ENCODE results near the gene ZYG11A.

The ZYG11A gene

DNA sequence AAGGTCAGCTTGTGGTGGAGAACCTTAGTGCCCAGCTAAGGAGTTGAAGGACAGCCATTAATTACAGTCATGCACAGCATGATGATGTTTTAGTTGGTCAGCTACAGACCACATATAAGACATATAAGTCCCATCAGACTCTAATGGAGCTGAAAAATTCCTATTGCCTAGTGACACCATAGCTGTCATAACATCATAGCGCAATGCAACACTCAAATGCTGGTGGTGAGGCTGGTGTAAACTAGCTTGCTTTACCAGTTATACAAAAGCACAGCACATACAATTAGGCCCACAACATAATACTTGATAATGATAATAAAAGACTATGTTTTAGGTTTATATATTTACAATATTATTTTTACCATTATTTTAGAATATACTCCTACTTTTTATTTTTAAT is 75.0 kb downstream of the ZYG11A start:
- DNase-seq (ENCODE audit: low read depth): no peak
- H3K4me3 ChIP-seq (ENCODE audit: low read length): no peak overlapping the region
- TF ChIP-seq, protein P1, sequence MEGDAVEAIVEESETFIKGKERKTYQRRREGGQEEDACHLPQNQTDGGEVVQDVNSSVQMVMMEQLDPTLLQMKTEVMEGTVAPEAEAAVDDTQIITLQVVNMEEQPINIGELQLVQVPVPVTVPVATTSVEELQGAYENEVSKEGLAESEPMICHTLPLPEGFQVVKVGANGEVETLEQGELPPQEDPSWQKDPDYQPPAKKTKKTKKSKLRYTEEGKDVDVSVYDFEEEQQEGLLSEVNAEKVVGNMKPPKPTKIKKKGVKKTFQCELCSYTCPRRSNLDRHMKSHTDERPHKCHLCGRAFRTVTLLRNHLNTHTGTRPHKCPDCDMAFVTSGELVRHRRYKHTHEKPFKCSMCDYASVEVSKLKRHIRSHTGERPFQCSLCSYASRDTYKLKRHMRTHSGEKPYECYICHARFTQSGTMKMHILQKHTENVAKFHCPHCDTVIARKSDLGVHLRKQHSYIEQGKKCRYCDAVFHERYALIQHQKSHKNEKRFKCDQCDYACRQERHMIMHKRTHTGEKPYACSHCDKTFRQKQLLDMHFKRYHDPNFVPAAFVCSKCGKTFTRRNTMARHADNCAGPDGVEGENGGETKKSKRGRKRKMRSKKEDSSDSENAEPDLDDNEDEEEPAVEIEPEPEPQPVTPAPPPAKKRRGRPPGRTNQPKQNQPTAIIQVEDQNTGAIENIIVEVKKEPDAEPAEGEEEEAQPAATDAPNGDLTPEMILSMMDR (IDR thresholded peaks at IDR 0.05; ENCODE audit: insufficient read depth, low read depth, low read length, missing control alignments): no peak

DNA sequence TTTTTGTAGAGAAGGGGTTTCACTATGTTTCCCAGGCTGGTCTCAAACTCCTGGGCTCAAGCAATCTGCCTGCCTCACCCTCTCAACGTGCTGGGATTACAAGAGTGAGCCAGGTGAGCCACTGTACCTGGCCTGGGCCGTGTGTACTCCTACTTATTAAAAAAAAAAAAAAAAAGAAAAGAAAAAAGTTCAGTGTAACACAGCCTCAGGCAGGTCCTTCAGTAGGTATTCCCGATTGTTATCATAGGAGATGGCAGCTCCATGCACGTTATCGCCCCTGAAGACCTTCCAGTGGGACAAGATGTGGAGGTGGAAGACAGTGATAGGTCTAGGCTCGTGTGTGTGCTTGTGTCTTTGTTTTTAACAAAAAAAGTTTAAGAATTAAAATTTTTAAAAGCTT is 75.6 kb downstream of the ZYG11A start:
- no peak overlapping the region for H3K4me3 ChIP-seq (ENCODE audit: low read length)
- TF ChIP-seq, protein P1 (IDR thresholded peaks at IDR 0.05; ENCODE audit: insufficient read depth, low read depth, low read length, missing control alignments): no peak
- DNase-seq (ENCODE audit: low read depth): no peak

DNA sequence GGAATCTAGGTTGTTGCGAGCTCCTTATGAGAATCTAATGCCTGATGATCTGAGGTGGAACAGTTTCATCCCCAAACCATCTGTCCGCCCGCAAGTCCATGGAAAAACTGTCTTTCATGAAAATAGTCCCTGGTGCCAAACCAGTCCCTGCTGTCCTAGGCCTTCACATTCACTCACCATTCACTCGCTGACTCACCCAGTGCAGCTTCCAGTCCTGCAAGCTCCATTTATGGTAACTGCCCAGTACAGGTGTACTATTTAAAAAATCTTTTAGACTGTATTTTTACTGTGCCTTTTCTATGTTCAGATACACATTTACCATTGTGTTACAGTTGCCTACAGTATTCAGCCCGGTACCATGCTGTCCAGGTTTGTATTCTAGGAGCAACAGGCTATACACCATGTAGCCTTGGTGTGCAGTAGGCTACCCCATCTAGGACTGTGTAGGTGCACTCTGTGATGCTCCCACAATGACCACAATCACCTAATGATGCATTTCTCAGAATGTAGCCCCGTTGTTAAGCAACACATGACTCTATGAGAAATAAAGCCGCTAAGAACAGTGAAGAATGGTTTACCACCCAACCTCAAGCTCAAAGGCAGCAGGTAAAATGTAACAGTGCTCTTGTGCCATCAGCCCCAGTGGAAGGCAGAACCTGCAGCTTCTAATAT is 76.6 kb downstream of the ZYG11A start:
- H3K4me3 ChIP-seq (ENCODE audit: low read length): no peak overlapping the region
- DNase-seq (ENCODE audit: low read depth): peak; percentile 76
- TF ChIP-seq, protein P1 (IDR thresholded peaks at IDR 0.05; ENCODE audit: insufficient read depth, low read depth, low read length, missing control alignments): no peak

DNA sequence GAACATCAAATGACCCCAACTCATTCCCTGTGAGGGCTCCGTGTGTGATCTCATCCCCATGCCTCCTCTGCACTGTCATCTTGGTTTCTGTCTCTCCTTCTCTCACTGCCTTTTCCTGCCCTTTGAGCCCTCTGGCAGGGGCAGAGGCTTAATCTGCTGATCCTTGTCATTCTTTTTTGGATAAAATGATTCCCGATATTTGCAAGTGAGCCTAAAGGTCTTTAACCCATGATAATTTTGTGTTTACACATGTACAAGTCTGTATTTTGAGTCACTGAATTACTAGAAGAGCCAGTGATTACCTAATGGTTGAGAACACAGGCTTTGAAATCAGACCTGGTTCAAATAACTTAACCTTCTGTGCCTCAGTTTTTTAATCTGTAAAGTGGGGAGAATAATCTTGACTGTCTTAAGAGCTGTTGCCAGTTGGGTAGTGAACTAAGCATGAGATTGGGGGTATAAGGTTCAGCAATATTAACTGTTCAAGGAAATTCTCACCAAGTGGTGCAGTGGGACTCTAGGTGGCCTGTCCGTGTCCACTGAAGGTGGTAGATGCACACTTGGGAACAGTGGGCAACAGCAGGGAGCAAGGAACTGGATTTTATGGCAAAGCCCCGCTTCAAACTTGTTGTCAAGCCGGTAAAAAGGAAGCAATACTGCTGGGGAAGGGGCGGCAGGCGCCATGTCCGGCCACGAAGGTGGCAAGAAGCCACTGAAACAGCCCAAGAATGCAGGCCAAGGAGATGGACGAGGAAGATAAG is 77.3 kb downstream of the ZYG11A start:
- DNase-seq (ENCODE audit: low read depth): no peak
- TF ChIP-seq, protein P1 (IDR thresholded peaks at IDR 0.05; ENCODE audit: insufficient read depth, low read depth, low read length, missing control alignments): no peak
- H3K4me3 ChIP-seq (ENCODE audit: low read length): no peak overlapping the region

DNA sequence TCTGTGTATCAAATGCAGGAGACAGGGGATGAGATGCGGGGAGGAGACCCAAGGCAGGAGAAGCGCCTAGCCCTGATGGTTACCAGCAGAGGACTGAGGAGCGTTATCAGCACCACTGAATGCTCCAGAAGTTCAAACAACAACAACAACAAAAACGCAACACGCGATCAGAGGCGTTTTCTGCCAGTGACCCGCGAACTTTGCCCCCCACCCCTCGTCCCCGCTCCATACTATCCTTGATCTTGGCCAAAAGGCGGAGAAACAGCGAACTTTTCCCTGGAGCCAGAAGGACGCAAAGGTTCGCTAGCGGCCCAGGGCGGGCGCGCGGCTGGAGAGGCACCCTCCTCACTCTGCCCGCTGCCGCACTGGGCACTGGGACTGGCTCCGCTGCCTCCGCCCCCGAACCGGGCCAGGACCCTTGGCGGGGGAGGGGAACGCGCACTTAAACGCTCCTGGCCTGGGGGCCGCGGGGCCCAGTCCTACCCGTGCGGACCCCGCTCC is 78.3 kb downstream of the ZYG11A start:
- TF ChIP-seq, protein P1 (IDR thresholded peaks at IDR 0.05; ENCODE audit: insufficient read depth, low read depth, low read length, missing control alignments): no peak
- peak overlapping the region; percentile 77 for H3K4me3 ChIP-seq (ENCODE audit: low read length)

DNA sequence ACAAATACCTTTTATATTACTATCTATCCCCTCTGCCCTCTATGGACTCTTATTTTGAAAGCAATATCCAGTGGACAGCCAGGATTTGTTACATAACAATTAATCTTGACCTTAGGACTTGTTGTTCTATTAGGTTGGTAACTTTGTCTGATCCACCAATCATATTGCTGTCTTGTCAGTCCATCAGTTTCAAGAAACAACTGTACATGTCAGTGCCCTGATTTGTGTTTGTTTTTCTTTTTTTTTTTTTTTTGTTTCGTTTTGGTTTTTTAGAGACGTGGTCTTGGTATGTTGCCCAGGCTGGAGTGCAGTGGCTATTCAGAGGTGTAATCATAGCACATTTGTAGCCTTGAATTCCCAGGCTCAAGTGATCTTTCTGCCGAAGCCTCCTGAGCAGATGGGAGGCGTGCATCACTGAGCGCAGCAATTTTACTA is 83.0 kb downstream of the ZYG11A start:
- no peak overlapping the region for H3K4me3 ChIP-seq (ENCODE audit: low read length)
- TF ChIP-seq, protein P1 (IDR thresholded peaks at IDR 0.05; ENCODE audit: insufficient read depth, low read depth, low read length, missing control alignments): no peak
- no peak for DNase-seq (ENCODE audit: low read depth)

More for the DNA sequence above, 78.3 kb downstream of the ZYG11A start:
- DNase-seq (ENCODE audit: low read depth): peak; percentile 18
